ENCODE measurements around the gene PTPN20. TPM values are rescaled to one million over a fixed set of nuclear protein-coding genes. Genes with fewer than 3 reads are reported as not detected.

The PTPN20 gene
- total RNA-seq, 2 donors from 2014 or later = 0.99 to 4.4 TPM

- Histone ChIP-seq H3K27me3 (no peaks in the 10 kb centered on the region), H3K36me3 (replicated peaks in 1 of 2; ENCODE audit: insufficient read depth in 1 of 2, low read depth in 2 of 2) (no peaks in the 10 kb centered on the region), H3K27ac (no peak overlapping the region), H3K9me3 (no peaks in the 10 kb centered on the region), H3K4me1 (no peaks in the 10 kb centered on the region), H3K4me3 (no peak overlapping the region)
- TF ChIP-seq, protein P1, sequence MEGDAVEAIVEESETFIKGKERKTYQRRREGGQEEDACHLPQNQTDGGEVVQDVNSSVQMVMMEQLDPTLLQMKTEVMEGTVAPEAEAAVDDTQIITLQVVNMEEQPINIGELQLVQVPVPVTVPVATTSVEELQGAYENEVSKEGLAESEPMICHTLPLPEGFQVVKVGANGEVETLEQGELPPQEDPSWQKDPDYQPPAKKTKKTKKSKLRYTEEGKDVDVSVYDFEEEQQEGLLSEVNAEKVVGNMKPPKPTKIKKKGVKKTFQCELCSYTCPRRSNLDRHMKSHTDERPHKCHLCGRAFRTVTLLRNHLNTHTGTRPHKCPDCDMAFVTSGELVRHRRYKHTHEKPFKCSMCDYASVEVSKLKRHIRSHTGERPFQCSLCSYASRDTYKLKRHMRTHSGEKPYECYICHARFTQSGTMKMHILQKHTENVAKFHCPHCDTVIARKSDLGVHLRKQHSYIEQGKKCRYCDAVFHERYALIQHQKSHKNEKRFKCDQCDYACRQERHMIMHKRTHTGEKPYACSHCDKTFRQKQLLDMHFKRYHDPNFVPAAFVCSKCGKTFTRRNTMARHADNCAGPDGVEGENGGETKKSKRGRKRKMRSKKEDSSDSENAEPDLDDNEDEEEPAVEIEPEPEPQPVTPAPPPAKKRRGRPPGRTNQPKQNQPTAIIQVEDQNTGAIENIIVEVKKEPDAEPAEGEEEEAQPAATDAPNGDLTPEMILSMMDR (IDR thresholded peaks at IDR 0.05) = no peak
- no peak for TF ChIP-seq POLR2A (IDR thresholded peaks at IDR 0.05)
- ATAC-seq (no peak), DNase-seq (peak in 3 of 4 donors; percentile 3 to 8 (median 7))
- 84 to 85% methylated on average over 8 to 10 of the region's 10 CpGs for WGBS, 2 donors
- intact Hi-C loops (cut with DNase I) = no loop called here
Measured at GRCh38 chr10:47030191-47030703, 119.0 kb downstream of the PTPN20 start.

DNA sequence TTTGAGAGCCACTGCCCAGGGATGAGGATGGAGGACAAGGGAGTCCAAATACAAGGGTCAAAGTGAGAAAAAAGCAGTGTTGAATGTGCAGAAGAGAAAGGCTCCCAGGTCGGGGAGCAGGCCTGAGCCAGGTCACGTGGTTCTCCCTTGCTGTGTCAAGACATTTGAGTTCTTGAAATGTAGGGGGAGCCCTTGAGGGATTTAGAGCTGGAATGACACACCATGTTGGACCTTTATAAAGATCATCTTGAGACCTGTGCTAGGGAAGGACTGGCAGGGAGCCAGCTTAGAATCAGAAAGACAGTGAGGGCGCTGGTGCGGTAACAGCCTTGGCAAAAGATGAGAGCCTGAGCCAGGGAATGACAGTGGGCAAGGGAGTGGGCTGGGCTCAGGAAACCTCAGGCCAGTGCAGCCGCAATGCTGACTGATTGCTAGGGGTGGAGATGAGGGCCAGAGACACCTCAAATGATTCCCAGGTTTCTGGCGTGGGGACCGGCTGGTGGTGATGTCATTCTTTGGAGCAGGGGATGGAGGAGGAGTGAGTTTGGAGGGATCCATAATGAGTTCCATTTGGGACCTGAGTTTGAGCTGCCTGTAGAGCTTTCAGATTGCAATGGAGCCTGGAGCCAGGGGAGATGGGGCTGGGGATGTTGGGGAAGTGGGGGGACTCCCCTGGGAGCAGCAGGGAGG is 120.1 kb downstream of the PTPN20 start:
- no peak overlapping the region for H3K4me3 ChIP-seq
- peak in 2 of 4 donors; percentile 10 for DNase-seq
- H3K27me3 ChIP-seq = no peaks in the 10 kb centered on the region
- H3K9me3 ChIP-seq = no peaks in the 10 kb centered on the region
- intact Hi-C loops (cut with DNase I) = no loop called here
- no peaks in the 10 kb centered on the region for H3K36me3 ChIP-seq (replicated peaks in 1 of 2; ENCODE audit: insufficient read depth in 1 of 2, low read depth in 2 of 2)
- no peak overlapping the region for H3K27ac ChIP-seq
- 82 to 83% methylated on average over 7 of the region's 7 CpGs for WGBS, 2 donors
- H3K4me1 ChIP-seq = no peaks in the 10 kb centered on the region
- ATAC-seq = no peak
- TF ChIP-seq, protein P1 (IDR thresholded peaks at IDR 0.05) = no peak
- TF ChIP-seq POLR2A (IDR thresholded peaks at IDR 0.05) = no peak

DNA sequence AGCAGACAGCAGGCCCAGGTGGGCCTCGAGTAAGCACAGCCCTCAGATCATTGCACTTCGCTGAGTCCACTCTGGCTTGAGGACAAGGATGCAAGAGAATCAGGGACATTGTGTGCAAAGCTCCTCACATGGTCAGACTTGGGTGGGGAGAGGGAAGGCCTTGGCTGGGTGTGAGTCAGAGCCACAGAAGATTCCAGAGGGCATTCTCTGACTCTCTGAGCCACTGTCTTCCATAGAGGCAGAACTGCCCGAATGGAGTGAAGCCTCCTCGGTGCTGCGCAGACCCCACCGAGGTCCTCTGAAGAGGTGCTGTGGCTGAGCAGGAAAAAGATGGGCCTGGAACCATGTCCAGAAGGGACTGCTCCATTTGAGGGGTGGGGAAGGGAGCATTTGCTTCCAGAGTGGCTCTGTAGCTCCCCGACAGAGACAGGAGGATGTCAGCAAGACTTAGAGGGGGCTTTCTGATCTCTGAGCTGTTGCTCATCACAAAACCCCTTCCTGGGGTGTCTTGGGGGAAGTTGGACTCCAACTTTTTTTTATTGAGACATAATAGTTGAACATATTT is 120.8 kb downstream of the PTPN20 start:
- TF ChIP-seq POLR2A (IDR thresholded peaks at IDR 0.05) = no peak
- TF ChIP-seq, protein P1 (IDR thresholded peaks at IDR 0.05) = no peak
- peak in 3 of 4 donors; percentile 3 to 12 (median 9) for DNase-seq
- H3K36me3 ChIP-seq (replicated peaks in 1 of 2; ENCODE audit: insufficient read depth in 1 of 2, low read depth in 2 of 2) = no peaks in the 10 kb centered on the region
- 82 to 85% methylated on average over 6 to 7 of the region's 7 CpGs for whole genome bisulfite sequencing, 2 donors
- no peak overlapping the region for H3K4me3 ChIP-seq
- no peak overlapping the region for H3K27ac ChIP-seq
- intact Hi-C loops (cut with DNase I) = no loop called here
- no peaks in the 10 kb centered on the region for H3K9me3 ChIP-seq
- H3K27me3 ChIP-seq = no peaks in the 10 kb centered on the region
- no peaks in the 10 kb centered on the region for H3K4me1 ChIP-seq
- ATAC-seq = no peak

GRCh38 chr10:47033081-47033480 is 121.9 kb downstream of the PTPN20 start:
- no peak overlapping the region for H3K4me3 ChIP-seq
- DNase-seq = peak in 2 of 4 donors; percentile 0 to 2
- no peak for ATAC-seq
- intact Hi-C loops (cut with DNase I) = no loop called here
- no peaks in the 10 kb centered on the region for H3K36me3 ChIP-seq (replicated peaks in 1 of 2; ENCODE audit: insufficient read depth in 1 of 2, low read depth in 2 of 2)
- no peak overlapping the region for H3K27ac ChIP-seq
- WGBS, 2 donors = 67 to 77% methylated on average over 4 to 5 of the region's 5 CpGs
- no peaks in the 10 kb centered on the region for H3K4me1 ChIP-seq
- H3K27me3 ChIP-seq = no peaks in the 10 kb centered on the region
- H3K9me3 ChIP-seq = no peaks in the 10 kb centered on the region
- TF ChIP-seq, protein P1 (IDR thresholded peaks at IDR 0.05) = no peak
- TF ChIP-seq POLR2A (IDR thresholded peaks at IDR 0.05) = no peak

All from body of pancreas (tissue), 4 donors.